HG03135 (cell line): ENCODE measurements around the gene LRRC3B.
A peak's percentile ranks its signal among the peaks of the same experiment; 100 is the strongest.

ENCODE experiments used
- ATAC-seq: cut with Tn5 transposase; IDR thresholded peaks from one replicate; pipeline ENCODE4 v1.9.1; 2021; ENCODE audit warnings: mild to moderate bottlenecking, moderate library complexity; ENCODE audit not compliant: unreplicated experiment

LRRC3B gene

GRCh38 chr3:26704736-26705135 is 82.2 kb downstream of the LRRC3B start:
- ATAC-seq = no peak

- ATAC-seq = no peak
These were observed 85.9 kb downstream of the LRRC3B start for GRCh38 chr3:26708501-26708900.

- ATAC-seq = peak; percentile 75
These were observed 89.8 kb downstream of the LRRC3B start for GRCh38 chr3:26712211-26713026.

GRCh38 chr3:26713091-26713490 is 90.5 kb downstream of the LRRC3B start:
- ATAC-seq = no peak

GRCh38 chr3:26714485-26714884 is 91.9 kb downstream of the LRRC3B start:
- ATAC-seq = no peak

- no peak for ATAC-seq
These were observed 92.9 kb downstream of the LRRC3B start for GRCh38 chr3:26715431-26715830.

GRCh38 chr3:26718315-26718714 is 95.7 kb downstream of the LRRC3B start:
- ATAC-seq = no peak

GRCh38 chr3:26719134-26719533 is 96.6 kb downstream of the LRRC3B start:
- no peak for ATAC-seq

GRCh38 chr3:26721047-26721446 is 98.5 kb downstream of the LRRC3B start:
- ATAC-seq = no peak

- ATAC-seq = no peak
These were observed 109.3 kb downstream of the LRRC3B start for GRCh38 chr3:26731843-26732242.

GRCh38 chr3:26750263-26750662 is 127.7 kb downstream of the LRRC3B start:
- no peak for ATAC-seq

GRCh38 chr3:26752466-26752865 is 129.9 kb downstream of the LRRC3B start:
- ATAC-seq = no peak

- no peak for ATAC-seq
These were observed 130.5 kb downstream of the LRRC3B start for GRCh38 chr3:26753095-26753494.

- ATAC-seq = no peak
These were observed 135.4 kb downstream of the LRRC3B start for GRCh38 chr3:26757978-26758377.
